Measurements from ENCODE around the gene KDM5A. TPM values are rescaled to one million over a fixed set of nuclear protein-coding genes. Genes with fewer than 3 reads are reported as not detected.
A peak's percentile ranks its signal among the peaks of the same experiment; 100 is the strongest.
"Not testable (repeated sequence)": the region's sequence is repeated elsewhere in the genome, so short reads cannot be mapped to it uniquely, and the experiment has no call there.

KDM5A gene
- total RNA-seq, 4 donors from 2014 or later: 18.1 to 43.5 (median 25.5) TPM

- in situ Hi-C loops (cut with MboI; ENCODE audit: low sequenced_read_pairs in 4 of 4) (no loop called here), intact Hi-C loops (cut with DNase I; ENCODE audit: low total_unique reads) (no loop called here)
- H3K27me3 ChIP-seq: no peaks in the 10 kb centered on the region
- H3K27ac ChIP-seq: no peak overlapping the region
- H3K4me3 ChIP-seq: no peak overlapping the region
- no peaks in the 10 kb centered on the region for H3K9me3 ChIP-seq
- no peak for DNase-seq
- TF ChIP-seq POLR2A (IDR thresholded peaks at IDR 0.05) (no peak), CTCF (IDR thresholded peaks at IDR 0.05 in 4 of 5, conservative IDR thresholded peaks at IDR 0.05 in 1 of 5) (no peak)
- peaks cover 14 to 18% of the 10 kb centered on the region in 2 donors for H3K4me1 ChIP-seq
- no peaks in the 10 kb centered on the region for H3K36me3 ChIP-seq
- ATAC-seq: no peak
Measured at GRCh38 chr12:236445-236844, 152.7 kb downstream of the KDM5A start.

- DNase-seq; H3K9me3 ChIP-seq; H3K27me3 ChIP-seq; H3K4me3 ChIP-seq; in situ Hi-C loops (cut with MboI; ENCODE audit: low sequenced_read_pairs in 4 of 4); intact Hi-C loops (cut with DNase I; ENCODE audit: low total_unique reads); H3K27ac ChIP-seq; ATAC-seq; H3K36me3 ChIP-seq: not testable (repeated sequence)
- H3K4me1 ChIP-seq: peaks cover 14 to 20% of the 10 kb centered on the region in 2 donors
Measured at GRCh38 chr12:235967-236366, 153.2 kb downstream of the KDM5A start.

GRCh38 chr12:234891-235415 is 154.2 kb downstream of the KDM5A start:
- intact Hi-C loops (cut with DNase I; ENCODE audit: low total_unique reads): no loop called here

GRCh38 chr12:234019-234418 is 155.1 kb downstream of the KDM5A start:
- Histone ChIP-seq H3K36me3 (no peaks in the 10 kb centered on the region), H3K27ac (peak overlapping the region; percentile 53 to 73 (median 59)), H3K4me1 (peaks cover 14 to 32% of the 10 kb centered on the region in 2 donors), H3K9me3 (no peaks in the 10 kb centered on the region), H3K27me3 (no peaks in the 10 kb centered on the region), H3K4me3 (no peak overlapping the region)
- DNase-seq: no peak
- TF ChIP-seq CTCF (IDR thresholded peaks at IDR 0.05 in 4 of 5, conservative IDR thresholded peaks at IDR 0.05 in 1 of 5): no peak
- TF ChIP-seq POLR2A (IDR thresholded peaks at IDR 0.05): no peak
- in situ Hi-C loops (cut with MboI; ENCODE audit: low sequenced_read_pairs in 4 of 4): no loop called here
- ATAC-seq: no peak
- intact Hi-C loops (cut with DNase I; ENCODE audit: low total_unique reads): no loop called here

More at GRCh38 chr12:234891-235415, 154.2 kb downstream of the KDM5A start:
- no peaks in the 10 kb centered on the region for H3K9me3 ChIP-seq
- H3K36me3 ChIP-seq: no peaks in the 10 kb centered on the region
- H3K27ac ChIP-seq: no peak overlapping the region
- ATAC-seq (no peak), DNase-seq (no peak)
- TF ChIP-seq CTCF (IDR thresholded peaks at IDR 0.05 in 4 of 5, conservative IDR thresholded peaks at IDR 0.05 in 1 of 5): no peak
- TF ChIP-seq POLR2A (IDR thresholded peaks at IDR 0.05): no peak
- in situ Hi-C loops (cut with MboI; ENCODE audit: low sequenced_read_pairs in 4 of 4): no loop called here
- H3K4me1 ChIP-seq: peaks cover 14 to 30% of the 10 kb centered on the region in 2 donors
- H3K4me3 ChIP-seq: no peak overlapping the region
- no peaks in the 10 kb centered on the region for H3K27me3 ChIP-seq

GRCh38 chr12:233615-233968 is 155.5 kb downstream of the KDM5A start:
- Histone ChIP-seq H3K4me1 (peaks cover 14 to 32% of the 10 kb centered on the region in 2 donors), H3K27me3 (no peaks in the 10 kb centered on the region), H3K27ac (peak overlapping the region; percentile 53 to 73 (median 59)), H3K36me3 (no peaks in the 10 kb centered on the region), H3K4me3 (peak overlapping the region in 3 of 4 donors; percentile 11 to 26 (median 22)), H3K9me3 (no peaks in the 10 kb centered on the region)
- ATAC-seq (peak; percentile 65 to 84), DNase-seq (peak in 1 of 2 donors; percentile 55)
- TF ChIP-seq CTCF (IDR thresholded peaks at IDR 0.05 in 4 of 5, conservative IDR thresholded peaks at IDR 0.05 in 1 of 5) (no peak), POLR2A (IDR thresholded peaks at IDR 0.05) (no peak)
- intact Hi-C loops (cut with DNase I; ENCODE audit: low total_unique reads): no loop called here
- in situ Hi-C loops (cut with MboI; ENCODE audit: low sequenced_read_pairs in 4 of 4): no loop called here
